ENCODE data around the gene ROCK1. TPM values are rescaled to one million over a fixed set of nuclear protein-coding genes. Genes with fewer than 3 reads are reported as not detected.

The ROCK1 gene
- total RNA-seq, 1 donor from 2014 or later: 60.9 TPM

- no peak for DNase-seq (ENCODE audit: low spot score)
- H3K27me3 Mint-ChIP-seq (ENCODE audit: low read depth): no peaks in the 10 kb centered on the region
- no peak overlapping the region for H3K4me3 Mint-ChIP-seq (ENCODE audit: unreplicated experiment)
- TF ChIP-seq CTCF (IDR thresholded peaks at IDR 0.05): no peak
- H3K4me1 Mint-ChIP-seq (ENCODE audit: low read depth): peaks cover 57% of the 10 kb centered on the region
- H3K27ac Mint-ChIP-seq (ENCODE audit: unreplicated experiment): peak overlapping the region; percentile 43
- peaks cover 23% of the 10 kb centered on the region for H3K9me3 Mint-ChIP-seq (ENCODE audit: low read depth)
- peaks cover 2% of the 10 kb centered on the region for H3K36me3 Mint-ChIP-seq (ENCODE audit: low read depth)
Measured at GRCh38 chr18:21085579-21086166, 25.9 kb downstream of the ROCK1 start.

GRCh38 chr18:21084511-21085078 is 27.0 kb downstream of the ROCK1 start:
- Mint-ChIP-seq H3K27ac (ENCODE audit: unreplicated experiment) (peak overlapping the region; percentile 9), H3K36me3 (ENCODE audit: low read depth) (peaks cover 2% of the 10 kb centered on the region), H3K4me1 (ENCODE audit: low read depth) (peaks cover 58% of the 10 kb centered on the region), H3K27me3 (ENCODE audit: low read depth) (no peaks in the 10 kb centered on the region), H3K4me3 (ENCODE audit: unreplicated experiment) (no peak overlapping the region), H3K9me3 (ENCODE audit: low read depth) (peaks cover 31% of the 10 kb centered on the region)
- no peak for TF ChIP-seq CTCF (IDR thresholded peaks at IDR 0.05)
- DNase-seq (ENCODE audit: low spot score): no peak

DNA sequence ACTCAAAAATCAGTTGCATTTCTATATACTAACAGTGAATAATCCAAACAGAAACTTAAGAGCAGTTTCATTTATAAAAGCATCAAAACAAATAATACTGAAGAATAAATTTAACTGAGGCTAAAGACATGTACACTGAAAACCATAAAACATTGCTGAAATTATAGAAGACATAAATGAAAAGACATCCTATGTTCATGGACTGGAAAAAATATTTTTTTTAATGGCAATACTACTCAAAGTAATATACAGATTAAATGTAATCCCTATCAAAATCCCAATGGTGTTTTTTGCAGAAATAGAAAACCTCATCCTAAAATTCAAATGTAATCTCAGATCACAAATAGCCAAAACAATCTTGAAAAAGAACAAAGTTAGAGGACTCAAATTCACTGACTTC is 28.6 kb downstream of the ROCK1 start:
- peaks cover 2% of the 10 kb centered on the region for H3K36me3 Mint-ChIP-seq (ENCODE audit: low read depth)

GRCh38 chr18:21081426-21081825 is 30.2 kb downstream of the ROCK1 start:
- no peak overlapping the region for H3K4me3 Mint-ChIP-seq (ENCODE audit: unreplicated experiment)

More for the DNA sequence above, 28.6 kb downstream of the ROCK1 start:
- H3K4me1 Mint-ChIP-seq (ENCODE audit: low read depth): peaks cover 64% of the 10 kb centered on the region
- H3K9me3 Mint-ChIP-seq (ENCODE audit: low read depth): peaks cover 31% of the 10 kb centered on the region
- no peak overlapping the region for H3K4me3 Mint-ChIP-seq (ENCODE audit: unreplicated experiment)
- H3K27me3 Mint-ChIP-seq (ENCODE audit: low read depth): no peaks in the 10 kb centered on the region
- no peak overlapping the region for H3K27ac Mint-ChIP-seq (ENCODE audit: unreplicated experiment)
- no peak for DNase-seq (ENCODE audit: low spot score)
- TF ChIP-seq CTCF (IDR thresholded peaks at IDR 0.05): no peak

GRCh38 chr18:21080576-21080975 is 31.0 kb downstream of the ROCK1 start:
- Mint-ChIP-seq H3K4me1 (ENCODE audit: low read depth) (peaks cover 55% of the 10 kb centered on the region), H3K4me3 (ENCODE audit: unreplicated experiment) (no peak overlapping the region), H3K27me3 (ENCODE audit: low read depth) (no peaks in the 10 kb centered on the region), H3K36me3 (ENCODE audit: low read depth) (peaks cover 2% of the 10 kb centered on the region), H3K9me3 (ENCODE audit: low read depth) (peaks cover 27% of the 10 kb centered on the region), H3K27ac (ENCODE audit: unreplicated experiment) (no peak overlapping the region)
- no peak for TF ChIP-seq CTCF (IDR thresholded peaks at IDR 0.05)
- DNase-seq (ENCODE audit: low spot score): no peak

More at GRCh38 chr18:21081426-21081825, 30.2 kb downstream of the ROCK1 start:
- no peak for TF ChIP-seq CTCF (IDR thresholded peaks at IDR 0.05)
- H3K4me1 Mint-ChIP-seq (ENCODE audit: low read depth): peaks cover 59% of the 10 kb centered on the region
- peaks cover 31% of the 10 kb centered on the region for H3K9me3 Mint-ChIP-seq (ENCODE audit: low read depth)
- H3K36me3 Mint-ChIP-seq (ENCODE audit: low read depth): peaks cover 2% of the 10 kb centered on the region
- DNase-seq (ENCODE audit: low spot score): no peak
- H3K27ac Mint-ChIP-seq (ENCODE audit: unreplicated experiment): no peak overlapping the region
- no peaks in the 10 kb centered on the region for H3K27me3 Mint-ChIP-seq (ENCODE audit: low read depth)

Measured in chondrocyte (in vitro differentiated cells).